ENCODE measurements around the gene SORCS1.

SORCS1 gene

DNA sequence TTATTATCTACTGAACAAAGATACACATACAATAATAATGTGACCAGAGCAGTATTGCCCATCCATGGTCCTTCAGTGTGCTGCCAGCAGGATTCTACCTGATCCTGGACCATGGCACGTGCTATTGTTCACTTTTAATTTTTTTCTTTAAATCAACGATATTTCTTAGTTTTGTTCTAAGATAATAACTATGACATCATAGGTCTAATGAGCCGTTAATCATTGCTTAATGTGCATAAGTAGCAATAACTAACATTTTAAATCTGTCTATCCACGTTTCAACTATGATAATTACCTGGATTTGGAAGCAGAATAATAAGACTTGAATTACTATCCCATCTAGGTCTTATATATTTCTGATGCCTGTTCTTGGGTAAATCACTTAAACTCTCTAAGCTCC, 253.8 kb downstream of the SORCS1 start:
- in situ Hi-C loops (cut with MboI; ENCODE audit: low sequenced_read_pairs) = no loop called here

DNA sequence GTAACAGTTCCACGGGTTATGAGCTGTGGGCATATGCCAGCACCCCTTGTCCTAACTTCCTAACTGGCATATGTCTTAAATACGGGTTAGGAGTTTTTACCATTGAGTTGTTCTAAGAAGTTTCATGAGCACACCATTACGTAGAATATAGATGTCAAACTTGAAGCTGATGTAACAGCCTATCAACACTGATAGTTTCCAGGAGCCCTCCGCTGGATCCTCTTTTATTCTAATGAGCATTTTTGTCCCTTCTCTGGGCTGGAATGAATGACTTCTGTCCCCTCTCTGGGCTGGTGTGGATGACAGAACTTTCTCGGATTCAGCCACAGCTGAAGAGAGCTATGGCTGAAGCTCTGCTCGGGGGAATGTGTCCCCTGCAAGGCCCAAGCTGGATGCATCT, 256.3 kb downstream of the SORCS1 start:
- in situ Hi-C loops (cut with MboI; ENCODE audit: low sequenced_read_pairs) = no loop called here

DNA sequence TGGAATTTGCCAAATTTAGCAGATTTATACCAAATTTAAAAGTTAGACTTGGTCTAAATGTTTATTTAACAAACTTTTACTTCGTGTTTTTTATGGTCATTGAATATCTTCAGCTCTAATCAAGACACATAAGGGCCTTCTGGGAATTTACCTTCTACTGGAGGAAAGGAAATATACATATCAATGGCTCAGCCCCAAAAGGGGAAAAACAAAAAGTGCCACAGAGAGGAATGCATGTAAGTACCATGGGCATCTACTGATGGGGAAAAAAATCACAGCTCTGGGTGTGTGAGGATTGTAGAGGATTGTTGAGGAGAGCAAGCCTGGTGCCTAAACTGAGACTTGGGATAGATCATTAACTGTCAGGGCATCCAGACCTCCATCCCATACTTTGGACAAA, 260.3 kb downstream of the SORCS1 start:
- in situ Hi-C loops (cut with MboI; ENCODE audit: low sequenced_read_pairs) = no loop called here

GRCh38 chr10:106903180-106903579, 261.3 kb downstream of the SORCS1 start:
- in situ Hi-C loops (cut with MboI; ENCODE audit: low sequenced_read_pairs) = no loop called here

- in situ Hi-C loops (cut with MboI; ENCODE audit: low sequenced_read_pairs) = no loop called here
Observed at GRCh38 chr10:106900016-106900652, 264.4 kb downstream of the SORCS1 start.

GRCh38 chr10:106898446-106898845, 266.1 kb downstream of the SORCS1 start:
- in situ Hi-C loops (cut with MboI; ENCODE audit: low sequenced_read_pairs) = no loop called here

DNA sequence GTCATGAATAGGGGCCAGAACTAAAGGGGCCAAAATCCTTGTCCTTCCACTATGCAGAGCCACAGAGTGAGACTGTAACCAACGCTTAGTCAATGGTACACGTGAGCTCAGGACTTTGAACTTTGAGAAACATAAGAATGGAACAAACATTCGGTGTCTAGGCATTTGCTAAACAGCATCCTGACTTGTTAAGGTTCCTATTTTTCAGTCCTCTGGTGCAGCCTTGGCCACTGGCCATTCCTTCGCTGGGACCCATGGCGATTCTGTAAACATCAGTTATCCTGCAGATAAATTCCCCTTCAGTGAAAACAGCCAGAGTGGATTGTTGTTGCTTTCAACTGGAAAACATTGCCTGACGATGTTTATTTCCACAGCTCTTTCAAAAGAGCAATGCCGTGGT, 266.8 kb downstream of the SORCS1 start:
- in situ Hi-C loops (cut with MboI; ENCODE audit: low sequenced_read_pairs) = no loop called here

GRCh38 chr10:106894692-106895091, 269.8 kb downstream of the SORCS1 start:
- in situ Hi-C loops (cut with MboI; ENCODE audit: low sequenced_read_pairs) = no loop called here

- in situ Hi-C loops (cut with MboI; ENCODE audit: low sequenced_read_pairs) = no loop called here
Observed at GRCh38 chr10:106877574-106877973, 286.9 kb downstream of the SORCS1 start.

DNA sequence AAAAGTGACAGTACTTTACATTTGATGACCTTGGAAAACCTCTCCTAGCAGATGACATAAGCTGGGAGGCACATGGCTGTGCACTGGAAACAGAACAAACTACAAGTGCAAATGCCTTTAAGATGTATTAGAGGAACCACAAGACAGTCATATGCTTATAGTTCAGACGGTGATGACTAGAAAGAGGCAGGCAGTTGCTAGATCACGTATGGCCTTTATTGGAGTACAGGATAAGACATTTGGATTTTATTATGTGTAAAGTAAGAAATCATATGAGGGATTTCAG, 290.0 kb downstream of the SORCS1 start:
- in situ Hi-C loops (cut with MboI; ENCODE audit: low sequenced_read_pairs) = no loop called here

GRCh38 chr10:106873770-106874603, 290.5 kb downstream of the SORCS1 start:
- in situ Hi-C loops (cut with MboI; ENCODE audit: low sequenced_read_pairs) = no loop called here

GRCh38 chr10:106872176-106872575, 292.3 kb downstream of the SORCS1 start:
- in situ Hi-C loops (cut with MboI; ENCODE audit: low sequenced_read_pairs) = no loop called here

- in situ Hi-C loops (cut with MboI; ENCODE audit: low sequenced_read_pairs) = no loop called here
Observed at GRCh38 chr10:106866244-106866845, 298.2 kb downstream of the SORCS1 start.

DNA sequence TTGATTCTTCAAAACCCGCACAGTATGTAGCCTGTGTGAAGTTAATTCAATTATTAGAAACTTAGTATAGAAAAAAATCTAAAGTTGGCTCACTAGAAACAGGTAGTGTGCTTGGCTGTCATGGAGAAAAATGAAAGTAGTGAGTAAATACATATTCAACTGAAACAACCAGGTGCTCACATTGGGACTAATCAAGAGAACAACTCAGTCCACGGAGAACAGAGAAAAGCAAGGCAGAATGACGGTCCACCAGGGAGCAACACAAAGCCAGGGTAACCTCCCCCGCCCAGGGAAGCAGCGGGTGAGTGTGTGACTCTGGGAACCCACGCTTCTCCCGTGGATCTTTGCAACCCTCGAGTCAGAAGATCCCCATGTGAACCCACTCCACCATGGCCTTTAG, 300.5 kb downstream of the SORCS1 start:
- in situ Hi-C loops (cut with MboI; ENCODE audit: low sequenced_read_pairs) = no loop called here

DNA sequence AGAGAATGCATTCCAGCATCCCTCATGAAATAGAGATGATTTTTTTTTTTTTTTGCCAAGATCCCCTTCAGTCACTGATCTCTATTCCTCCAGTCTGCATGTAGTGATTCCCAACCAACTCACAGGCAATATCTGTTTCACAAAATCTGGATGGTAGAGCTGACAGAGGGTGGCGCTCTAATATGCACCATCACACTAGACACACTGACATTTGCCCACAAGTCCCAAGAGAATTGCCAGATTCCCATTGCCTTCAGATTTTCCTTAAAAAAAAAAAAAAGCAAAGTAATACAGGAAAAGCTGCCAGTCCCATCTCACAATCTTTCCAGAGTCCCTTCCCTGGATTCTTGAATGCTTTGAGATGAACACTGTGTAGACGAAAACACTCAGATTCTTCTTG, 301.0 kb downstream of the SORCS1 start:
- in situ Hi-C loops (cut with MboI; ENCODE audit: low sequenced_read_pairs) = no loop called here

GRCh38 chr10:106859892-106860652, 304.4 kb downstream of the SORCS1 start:
- in situ Hi-C loops (cut with MboI; ENCODE audit: low sequenced_read_pairs) = no loop called here

GRCh38 chr10:106857728-106858127, 306.8 kb downstream of the SORCS1 start:
- in situ Hi-C loops (cut with MboI; ENCODE audit: low sequenced_read_pairs) = no loop called here

DNA sequence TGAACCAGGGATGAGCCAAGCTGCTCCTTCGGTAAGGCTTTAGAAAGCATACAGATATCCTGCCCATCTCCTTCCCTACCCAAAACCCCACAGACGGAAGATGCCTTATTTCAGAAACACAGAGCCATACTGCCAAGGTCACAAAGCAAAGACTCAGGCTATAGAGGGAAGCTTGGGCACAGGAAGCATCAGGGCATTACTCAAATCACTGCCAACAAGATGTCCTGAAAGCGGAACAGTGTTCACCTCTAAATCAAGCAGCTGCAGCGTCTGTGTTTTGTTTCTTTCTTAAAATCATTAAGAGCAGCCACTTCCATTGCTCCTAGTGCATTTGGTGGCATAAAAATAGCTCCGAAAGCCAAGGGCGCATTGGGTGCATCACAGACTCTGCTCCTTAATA, 307.3 kb downstream of the SORCS1 start:
- in situ Hi-C loops (cut with MboI; ENCODE audit: low sequenced_read_pairs) = no loop called here

DNA sequence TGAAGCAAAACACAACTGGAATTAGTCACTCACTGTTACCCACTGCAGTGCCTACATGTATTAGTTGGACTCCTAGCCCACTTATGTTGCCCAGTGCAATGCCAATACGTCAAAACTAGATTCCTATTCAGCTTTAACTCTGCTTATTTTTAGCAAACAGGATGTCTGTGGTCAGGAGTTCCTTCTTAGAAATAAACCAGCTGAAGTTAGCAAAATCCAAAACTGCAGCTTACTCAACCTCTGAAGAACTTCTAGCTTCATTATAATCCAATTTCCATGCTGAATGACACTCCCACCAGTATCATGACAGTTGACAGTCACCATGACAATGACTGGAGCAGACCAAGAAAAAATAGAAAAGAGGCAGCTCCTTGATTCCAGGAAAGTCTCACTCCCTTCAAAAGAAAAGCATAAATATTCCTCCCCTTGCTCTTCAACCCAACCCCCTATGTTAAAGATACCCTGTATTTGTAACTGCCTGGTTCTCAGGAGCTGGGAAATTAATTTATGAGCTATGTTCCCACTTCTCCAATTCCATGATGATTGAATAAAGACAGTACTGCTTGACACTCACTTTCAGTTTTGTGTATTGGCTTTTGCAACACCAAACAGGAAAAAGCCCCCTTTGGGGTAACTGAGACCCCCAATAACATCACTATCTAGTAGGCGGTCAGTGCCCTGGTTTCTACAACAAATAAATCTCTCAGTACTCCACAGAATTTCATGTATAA, 327.4 kb downstream of the SORCS1 start:
- in situ Hi-C loops (cut with MboI; ENCODE audit: low sequenced_read_pairs) = no loop called here

DNA sequence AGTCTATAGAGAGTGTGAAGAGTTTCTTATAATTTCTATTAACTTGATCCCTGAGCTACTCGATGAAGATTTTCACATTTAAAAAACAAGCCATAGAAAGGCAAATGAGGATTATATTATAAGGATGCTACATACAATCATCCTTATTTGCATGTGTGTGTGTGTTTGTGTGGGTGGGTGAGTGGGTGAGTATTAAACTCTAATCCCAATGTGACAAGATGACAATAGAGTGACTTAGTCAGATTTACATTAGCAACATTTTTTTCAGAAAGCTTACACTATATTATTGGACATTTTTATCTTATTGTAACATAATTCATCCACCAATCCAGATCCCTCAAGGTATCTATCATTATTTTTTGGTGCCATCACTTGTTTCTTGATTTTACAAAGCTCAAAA, 331.7 kb downstream of the SORCS1 start:
- in situ Hi-C loops (cut with MboI; ENCODE audit: low sequenced_read_pairs) = no loop called here

GRCh38 chr10:106830471-106830870, 334.0 kb downstream of the SORCS1 start:
- in situ Hi-C loops (cut with MboI; ENCODE audit: low sequenced_read_pairs) = no loop called here
